Neural cell (in vitro differentiated cells): ENCODE measurements around the gene REST.

Experiments
- EP300 ChIP-seq: fragments of 450-650 bp; conservative IDR thresholded peaks from 2 replicates; pipeline ENCODE4 v1.6.1; 2014; ENCODE audit warnings: antibody characterized with exemption, mild to moderate bottlenecking, moderate library complexity; ENCODE audit not compliant: poor library complexity, severe bottlenecking
- EZH2 ChIP-seq: fragments of 200-600, 300-800 bp; shearing (Covaris generic), sonication (generic); IDR thresholded peaks from 2 replicates; pipeline ENCODE4 v1.6.1; 2014; ENCODE audit warnings: antibody characterized with exemption, low read length, borderline replicate concordance, mild to moderate bottlenecking; ENCODE audit not compliant: insufficient read depth, poor library complexity, severe bottlenecking
- MXI1 ChIP-seq: fragments of 450-650 bp; conservative IDR thresholded peaks from 2 replicates; pipeline ENCODE4 v1.6.1; 2014; ENCODE audit warnings: antibody characterized with exemption, mild to moderate bottlenecking; ENCODE audit not compliant: poor library complexity, severe bottlenecking
- POLR2AphosphoS5 ChIP-seq: IDR thresholded peaks from 2 replicates; pipeline ENCODE4 v1.6.1; 2012
- RAD21 ChIP-seq: fragments of 450-650 bp; conservative IDR thresholded peaks from 2 replicates; pipeline ENCODE4 v1.6.1; 2014; ENCODE audit warnings: antibody characterized with exemption, mild to moderate bottlenecking, moderate library complexity
- REST ChIP-seq: IDR thresholded peaks from 2 replicates; pipeline ENCODE4 v1.6.1; 2012; ENCODE audit warnings: borderline replicate concordance
- SMC3 ChIP-seq: fragments of 450-650 bp; conservative IDR thresholded peaks from 2 replicates; pipeline ENCODE4 v1.6.1; 2014; ENCODE audit warnings: antibody characterized with exemption, mild to moderate bottlenecking, moderate library complexity; ENCODE audit not compliant: poor library complexity
- TAF1 ChIP-seq: IDR thresholded peaks from 2 replicates; pipeline ENCODE4 v1.6.1; 2012; ENCODE audit warnings: low read depth
- TF ChIP-seq, protein P1 (sequence below): fragments of 450-650 bp; IDR thresholded peaks from 2 replicates; pipeline ENCODE4 v1.5.1; 2014; ENCODE audit warnings: antibody characterized with exemption, mild to moderate bottlenecking, moderate library complexity; ENCODE audit not compliant: poor library complexity, severe bottlenecking

GRCh38 chr4:56930638-56931037 lies 22.9 kb downstream of the REST start:
- TF ChIP-seq, protein P1, sequence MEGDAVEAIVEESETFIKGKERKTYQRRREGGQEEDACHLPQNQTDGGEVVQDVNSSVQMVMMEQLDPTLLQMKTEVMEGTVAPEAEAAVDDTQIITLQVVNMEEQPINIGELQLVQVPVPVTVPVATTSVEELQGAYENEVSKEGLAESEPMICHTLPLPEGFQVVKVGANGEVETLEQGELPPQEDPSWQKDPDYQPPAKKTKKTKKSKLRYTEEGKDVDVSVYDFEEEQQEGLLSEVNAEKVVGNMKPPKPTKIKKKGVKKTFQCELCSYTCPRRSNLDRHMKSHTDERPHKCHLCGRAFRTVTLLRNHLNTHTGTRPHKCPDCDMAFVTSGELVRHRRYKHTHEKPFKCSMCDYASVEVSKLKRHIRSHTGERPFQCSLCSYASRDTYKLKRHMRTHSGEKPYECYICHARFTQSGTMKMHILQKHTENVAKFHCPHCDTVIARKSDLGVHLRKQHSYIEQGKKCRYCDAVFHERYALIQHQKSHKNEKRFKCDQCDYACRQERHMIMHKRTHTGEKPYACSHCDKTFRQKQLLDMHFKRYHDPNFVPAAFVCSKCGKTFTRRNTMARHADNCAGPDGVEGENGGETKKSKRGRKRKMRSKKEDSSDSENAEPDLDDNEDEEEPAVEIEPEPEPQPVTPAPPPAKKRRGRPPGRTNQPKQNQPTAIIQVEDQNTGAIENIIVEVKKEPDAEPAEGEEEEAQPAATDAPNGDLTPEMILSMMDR, result no peak
- no peak for TF ChIP-seq TAF1
- TF ChIP-seq REST, result no peak
- no peak for TF ChIP-seq SMC3
- TF ChIP-seq EP300, result no peak
- TF ChIP-seq POLR2AphosphoS5, result no peak
- TF ChIP-seq EZH2, result no peak
- TF ChIP-seq RAD21, result no peak
- no peak for TF ChIP-seq MXI1
